ENCODE measurements around the gene OR4D1.

OR4D1 gene

GRCh38 chr17:58195518-58196123 is 47.4 kb downstream of the OR4D1 start:
- DNase-seq: no peak

- no peak for DNase-seq
Observed at GRCh38 chr17:58196610-58197009, 48.4 kb downstream of the OR4D1 start.

GRCh38 chr17:58200024-58200633 is 51.9 kb downstream of the OR4D1 start:
- DNase-seq: no peak

- no peak for DNase-seq
Observed at GRCh38 chr17:58202859-58203258, 54.7 kb downstream of the OR4D1 start.

GRCh38 chr17:58204796-58205195 is 56.6 kb downstream of the OR4D1 start:
- DNase-seq: no peak

GRCh38 chr17:58205936-58206335 is 57.8 kb downstream of the OR4D1 start:
- DNase-seq: no peak

GRCh38 chr17:58207451-58207850 is 59.3 kb downstream of the OR4D1 start:
- DNase-seq: no peak

GRCh38 chr17:58208344-58208743 is 60.2 kb downstream of the OR4D1 start:
- DNase-seq: no peak
